ENCODE measurements around the gene TMEM154.

The TMEM154 gene

GRCh38 chr4:152590179-152591031 is 89.4 kb downstream of the TMEM154 start:
- no peak for DNase-seq

DNA sequence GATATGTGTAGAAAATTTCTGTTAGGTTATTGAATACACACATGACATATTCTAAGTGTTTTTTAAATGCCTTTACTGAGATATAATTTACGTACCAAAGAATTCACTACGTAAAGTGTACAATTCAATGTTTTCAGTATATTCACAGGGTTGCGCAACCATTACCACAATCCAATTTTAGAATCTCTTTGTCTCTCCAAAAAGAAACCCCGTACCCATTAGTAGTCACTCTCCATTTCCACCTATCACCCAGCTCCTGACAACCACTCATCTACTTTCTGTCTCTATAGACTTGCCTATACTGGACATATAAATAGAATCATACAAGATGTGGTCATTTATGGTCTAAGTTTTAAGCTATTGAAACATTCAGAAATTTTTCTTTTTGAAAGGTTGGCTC is 90.9 kb downstream of the TMEM154 start:
- DNase-seq, result no peak

DNA sequence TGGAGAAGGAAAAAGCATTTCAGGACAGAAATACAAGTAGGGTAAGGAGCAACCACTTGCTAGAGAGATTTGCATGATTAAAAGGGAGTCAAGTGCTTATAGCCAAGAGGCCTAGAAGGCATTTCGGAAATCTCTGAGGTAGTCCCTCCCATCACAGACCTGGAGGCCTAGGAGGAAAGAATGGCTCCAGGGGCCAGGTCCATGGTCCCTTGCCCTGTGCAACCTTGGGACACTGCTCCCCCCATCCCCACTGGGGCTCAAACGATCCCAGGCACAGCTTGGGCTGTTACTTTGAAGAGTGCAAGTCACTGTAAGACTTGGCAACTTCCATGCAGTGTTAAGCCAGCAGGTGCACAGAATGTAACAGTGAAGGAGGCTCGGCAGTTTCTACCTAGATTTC is 92.7 kb downstream of the TMEM154 start:
- no peak for DNase-seq

GRCh38 chr4:152586668-152587067 is 93.1 kb downstream of the TMEM154 start:
- no peak for DNase-seq

- DNase-seq, result peak; percentile 24
Observed at GRCh38 chr4:152585023-152585441, 94.8 kb downstream of the TMEM154 start.

GRCh38 chr4:152581536-152582160 is 98.1 kb downstream of the TMEM154 start:
- DNase-seq, result no peak

DNA sequence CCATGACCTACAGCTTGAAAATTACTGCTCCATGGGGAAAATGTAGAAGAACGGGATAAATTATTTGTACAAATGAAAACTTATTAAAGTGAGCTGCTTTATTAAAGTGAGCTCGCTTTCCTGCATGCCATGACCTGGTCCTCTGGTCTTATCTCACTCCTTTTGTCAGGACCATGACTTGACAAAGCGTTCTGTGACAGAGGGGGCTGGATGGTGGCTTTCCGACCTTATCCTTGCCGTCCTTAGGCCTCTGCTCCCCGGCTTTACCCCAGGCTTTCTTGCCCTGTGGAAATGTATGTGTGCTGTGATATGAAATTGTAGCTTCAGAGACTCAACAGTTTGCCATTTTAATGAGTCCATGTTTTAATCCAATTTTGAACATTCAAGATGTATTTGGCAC is 99.9 kb downstream of the TMEM154 start:
- no peak for DNase-seq

DNA sequence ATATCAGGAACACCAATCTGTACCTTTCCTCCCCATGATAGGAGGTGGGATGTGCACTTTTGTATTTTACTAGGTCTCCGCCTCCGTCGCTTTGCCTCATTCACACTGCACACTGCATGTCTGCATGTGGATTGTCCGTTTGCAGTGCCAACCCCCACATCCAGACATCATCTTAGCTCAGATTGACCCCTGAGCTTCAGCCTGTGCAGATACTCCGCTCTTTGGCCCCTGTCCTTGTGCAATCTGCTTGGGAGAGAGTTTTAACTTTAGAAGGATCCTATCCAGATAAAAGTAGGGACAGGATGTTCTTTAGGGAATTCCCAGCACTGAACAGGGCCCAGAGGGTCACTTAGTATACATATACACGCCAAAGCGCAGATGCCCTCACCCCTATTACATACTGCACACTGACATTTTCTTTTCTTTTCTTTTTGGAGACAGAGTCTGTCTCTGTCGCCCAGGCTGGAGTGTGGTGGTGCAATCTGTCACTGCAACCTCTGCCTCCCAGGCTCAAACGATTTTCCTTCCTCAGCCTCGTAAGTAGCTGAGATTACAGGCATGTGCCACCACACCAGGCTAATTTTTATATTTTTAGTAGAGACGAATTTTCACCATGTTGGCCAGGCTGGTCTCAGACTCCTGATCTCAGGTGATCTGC is 100.6 kb downstream of the TMEM154 start:
- DNase-seq, result no peak

- DNase-seq, result no peak
Observed at GRCh38 chr4:152578670-152579069, 101.1 kb downstream of the TMEM154 start.

DNA sequence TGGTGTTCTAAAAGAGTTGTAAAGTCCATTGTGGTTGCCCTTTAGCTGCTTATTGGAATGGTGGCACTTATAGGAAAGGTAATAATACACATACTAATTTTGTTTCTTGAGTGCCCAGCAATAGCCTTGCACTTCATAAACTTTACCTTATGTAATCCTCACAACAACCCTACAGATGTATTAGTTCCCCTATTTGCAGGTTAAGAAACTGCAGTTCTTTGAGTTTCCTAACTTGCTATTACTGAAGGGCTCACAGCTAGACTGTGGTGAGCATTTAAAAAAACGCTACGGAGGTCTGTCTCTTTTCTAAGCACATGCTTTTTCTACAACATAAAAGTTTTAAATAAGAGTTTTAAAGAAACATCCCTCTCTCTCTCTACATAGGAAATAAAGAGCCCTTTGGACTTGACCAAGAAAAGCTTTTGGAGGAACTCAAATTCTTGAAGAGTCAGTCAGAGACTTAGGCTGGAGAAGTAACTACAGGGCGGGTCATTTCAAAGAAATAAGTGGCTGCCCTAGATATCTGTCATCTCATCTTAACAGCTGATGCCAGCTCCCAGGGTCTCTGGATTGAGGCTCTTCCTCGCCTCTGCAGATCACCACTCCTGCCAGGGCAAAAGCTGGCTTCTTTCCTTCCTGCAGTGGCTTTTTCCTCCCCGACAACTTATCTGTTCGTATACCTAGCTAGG is 101.9 kb downstream of the TMEM154 start:
- no peak for DNase-seq

- DNase-seq, result no peak
Observed at GRCh38 chr4:152575533-152575932, 104.3 kb downstream of the TMEM154 start.

- no peak for DNase-seq
Observed at GRCh38 chr4:152573861-152574260, 105.9 kb downstream of the TMEM154 start.

DNA sequence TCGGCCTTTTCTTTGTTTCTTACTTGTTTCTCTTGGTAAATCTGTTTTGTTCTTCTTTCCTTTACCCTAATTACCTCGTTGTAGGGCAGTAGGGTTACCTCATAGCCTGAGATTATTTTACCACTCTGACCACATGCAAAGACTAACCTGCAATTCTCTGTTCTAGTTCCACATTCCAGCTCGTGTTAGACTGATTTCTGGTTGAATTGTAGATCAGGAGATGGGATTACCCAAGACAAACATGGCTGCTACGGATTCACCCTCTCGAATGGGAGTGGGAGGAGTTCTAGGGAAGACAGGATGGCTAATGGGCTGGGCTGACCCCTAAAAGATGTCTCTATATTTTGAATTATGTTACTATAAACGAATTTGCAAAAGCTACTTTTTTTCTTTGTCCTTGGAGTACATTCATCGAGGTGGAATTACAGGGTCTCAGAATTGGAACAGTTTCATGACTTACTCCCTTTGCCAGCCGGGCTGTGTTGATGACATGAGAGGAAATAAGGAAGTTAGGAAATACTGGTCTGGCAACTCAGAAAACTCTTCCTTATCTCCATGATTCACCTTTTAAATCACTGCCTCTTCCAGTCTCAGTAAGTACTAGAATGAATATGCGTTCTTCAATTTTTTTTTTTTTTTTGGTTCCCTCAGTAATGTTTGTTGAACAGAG is 107.2 kb downstream of the TMEM154 start:
- DNase-seq, result no peak

- DNase-seq, result no peak
Observed at GRCh38 chr4:152571770-152572169, 108.0 kb downstream of the TMEM154 start.

GRCh38 chr4:152571296-152571695 is 108.5 kb downstream of the TMEM154 start:
- no peak for DNase-seq

All from CD4-positive, alpha-beta T cell treated with Interleukin-12 subunit alpha and Interleukin-12 subunit beta, for 1 hour (primary cell).